ENCODE measurements around the gene ANAPC15.
A peak's percentile ranks its signal among the peaks of the same experiment; 100 is the strongest.

The ANAPC15 gene

GRCh38 chr11:72124046-72124445 lies 11.6 kb upstream of the ANAPC15 start:
- no peak for DNase-seq

- DNase-seq: no peak
Observed at GRCh38 chr11:72123117-72123653, 10.7 kb upstream of the ANAPC15 start.

GRCh38 chr11:72122607-72123006 lies 10.1 kb upstream of the ANAPC15 start:
- DNase-seq: no peak

GRCh38 chr11:72120930-72121329 lies 8.4 kb upstream of the ANAPC15 start:
- no peak for DNase-seq

GRCh38 chr11:72119198-72119597 lies 6.7 kb upstream of the ANAPC15 start:
- DNase-seq: no peak

- DNase-seq: no peak
Observed at GRCh38 chr11:72116019-72116755, 3.7 kb upstream of the ANAPC15 start.

- no peak for DNase-seq
Observed at GRCh38 chr11:72114570-72114969, 2.1 kb upstream of the ANAPC15 start.

- no peak for DNase-seq
Observed at GRCh38 chr11:72112978-72113808, 698 bp upstream of the ANAPC15 start.

GRCh38 chr11:72111300-72112142 lies 974 bp downstream of the ANAPC15 start:
- no peak for DNase-seq

- DNase-seq: no peak
Observed at GRCh38 chr11:72105888-72106287, 6.6 kb downstream of the ANAPC15 start, which contains the start of gene TOMT. TOMT (plus strand) TSS chr11:72105924; CDS start chr11:72105952, 28 bp downstream.

- no peak for DNase-seq
Observed at GRCh38 chr11:72103754-72104167, 8.7 kb downstream of the ANAPC15 start.

GRCh38 chr11:72102946-72103753 lies 9.3 kb downstream of the ANAPC15 start, which contains the start of gene LAMTOR1:
LAMTOR1 (minus strand) TSS chr11:72103297; CDS start chr11:72103224, 73 bp downstream.
- DNase-seq: peak; percentile 98

- no peak for DNase-seq
Observed at GRCh38 chr11:72102631-72102945, 9.9 kb downstream of the ANAPC15 start.

- DNase-seq: no peak
Observed at GRCh38 chr11:72102162-72102561, 10.3 kb downstream of the ANAPC15 start.

- DNase-seq: peak; percentile 15
Observed at GRCh38 chr11:72100462-72100861, 12.0 kb downstream of the ANAPC15 start.

- DNase-seq: no peak
Observed at GRCh38 chr11:72100009-72100408, 12.5 kb downstream of the ANAPC15 start.

GRCh38 chr11:72098741-72099140 lies 13.8 kb downstream of the ANAPC15 start:
- DNase-seq: no peak

GRCh38 chr11:72091292-72091691 lies 21.2 kb downstream of the ANAPC15 start:
- peak; percentile 79 for DNase-seq

GRCh38 chr11:72088076-72088808 lies 24.3 kb downstream of the ANAPC15 start:
- no peak for DNase-seq

- no peak for DNase-seq
Observed at GRCh38 chr11:72085621-72086351, 26.7 kb downstream of the ANAPC15 start.

GRCh38 chr11:72084965-72085364 lies 27.5 kb downstream of the ANAPC15 start:
- no peak for DNase-seq
